ENCODE measurements around the gene ZFYVE1.
"Not testable (repeated sequence)": the region's sequence is repeated elsewhere in the genome, so short reads cannot be mapped to it uniquely, and the experiment has no call there.

DNA sequence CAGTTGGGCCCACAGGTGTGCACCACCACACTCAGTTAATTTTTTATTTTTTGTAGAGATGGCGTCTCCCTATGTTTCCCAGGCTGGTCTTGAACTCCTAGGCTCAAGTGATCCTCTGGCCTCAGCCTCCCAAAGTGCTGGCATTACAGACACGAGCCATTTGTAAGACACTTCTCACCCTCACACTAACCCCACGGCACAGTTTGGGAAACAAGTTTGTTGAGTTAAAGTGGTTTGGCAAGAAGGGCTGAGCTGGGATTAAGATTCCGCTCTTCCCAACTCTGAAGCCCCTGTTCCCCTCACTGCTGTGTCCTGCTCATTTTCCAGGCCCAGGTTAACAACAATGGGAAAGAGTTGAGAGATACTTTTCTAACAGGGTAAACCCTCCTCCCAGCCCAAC lies 65.9 kb downstream of the ZFYVE1 start:
- TF ChIP-seq, protein P1, sequence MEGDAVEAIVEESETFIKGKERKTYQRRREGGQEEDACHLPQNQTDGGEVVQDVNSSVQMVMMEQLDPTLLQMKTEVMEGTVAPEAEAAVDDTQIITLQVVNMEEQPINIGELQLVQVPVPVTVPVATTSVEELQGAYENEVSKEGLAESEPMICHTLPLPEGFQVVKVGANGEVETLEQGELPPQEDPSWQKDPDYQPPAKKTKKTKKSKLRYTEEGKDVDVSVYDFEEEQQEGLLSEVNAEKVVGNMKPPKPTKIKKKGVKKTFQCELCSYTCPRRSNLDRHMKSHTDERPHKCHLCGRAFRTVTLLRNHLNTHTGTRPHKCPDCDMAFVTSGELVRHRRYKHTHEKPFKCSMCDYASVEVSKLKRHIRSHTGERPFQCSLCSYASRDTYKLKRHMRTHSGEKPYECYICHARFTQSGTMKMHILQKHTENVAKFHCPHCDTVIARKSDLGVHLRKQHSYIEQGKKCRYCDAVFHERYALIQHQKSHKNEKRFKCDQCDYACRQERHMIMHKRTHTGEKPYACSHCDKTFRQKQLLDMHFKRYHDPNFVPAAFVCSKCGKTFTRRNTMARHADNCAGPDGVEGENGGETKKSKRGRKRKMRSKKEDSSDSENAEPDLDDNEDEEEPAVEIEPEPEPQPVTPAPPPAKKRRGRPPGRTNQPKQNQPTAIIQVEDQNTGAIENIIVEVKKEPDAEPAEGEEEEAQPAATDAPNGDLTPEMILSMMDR (IDR thresholded peaks at IDR 0.05; ENCODE audit: insufficient read depth, low read length) = not testable (repeated sequence)
- not testable (repeated sequence) for TF ChIP-seq POLR2AphosphoS5, GABPA (IDR thresholded peaks at IDR 0.05; ENCODE audit: low read depth)
- TF ChIP-seq, protein P2, sequence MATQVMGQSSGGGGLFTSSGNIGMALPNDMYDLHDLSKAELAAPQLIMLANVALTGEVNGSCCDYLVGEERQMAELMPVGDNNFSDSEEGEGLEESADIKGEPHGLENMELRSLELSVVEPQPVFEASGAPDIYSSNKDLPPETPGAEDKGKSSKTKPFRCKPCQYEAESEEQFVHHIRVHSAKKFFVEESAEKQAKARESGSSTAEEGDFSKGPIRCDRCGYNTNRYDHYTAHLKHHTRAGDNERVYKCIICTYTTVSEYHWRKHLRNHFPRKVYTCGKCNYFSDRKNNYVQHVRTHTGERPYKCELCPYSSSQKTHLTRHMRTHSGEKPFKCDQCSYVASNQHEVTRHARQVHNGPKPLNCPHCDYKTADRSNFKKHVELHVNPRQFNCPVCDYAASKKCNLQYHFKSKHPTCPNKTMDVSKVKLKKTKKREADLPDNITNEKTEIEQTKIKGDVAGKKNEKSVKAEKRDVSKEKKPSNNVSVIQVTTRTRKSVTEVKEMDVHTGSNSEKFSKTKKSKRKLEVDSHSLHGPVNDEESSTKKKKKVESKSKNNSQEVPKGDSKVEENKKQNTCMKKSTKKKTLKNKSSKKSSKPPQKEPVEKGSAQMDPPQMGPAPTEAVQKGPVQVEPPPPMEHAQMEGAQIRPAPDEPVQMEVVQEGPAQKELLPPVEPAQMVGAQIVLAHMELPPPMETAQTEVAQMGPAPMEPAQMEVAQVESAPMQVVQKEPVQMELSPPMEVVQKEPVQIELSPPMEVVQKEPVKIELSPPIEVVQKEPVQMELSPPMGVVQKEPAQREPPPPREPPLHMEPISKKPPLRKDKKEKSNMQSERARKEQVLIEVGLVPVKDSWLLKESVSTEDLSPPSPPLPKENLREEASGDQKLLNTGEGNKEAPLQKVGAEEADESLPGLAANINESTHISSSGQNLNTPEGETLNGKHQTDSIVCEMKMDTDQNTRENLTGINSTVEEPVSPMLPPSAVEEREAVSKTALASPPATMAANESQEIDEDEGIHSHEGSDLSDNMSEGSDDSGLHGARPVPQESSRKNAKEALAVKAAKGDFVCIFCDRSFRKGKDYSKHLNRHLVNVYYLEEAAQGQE (IDR thresholded peaks at IDR 0.05; ENCODE audit: insufficient replicate concordance, low read depth) = not testable (repeated sequence)

Measured in HL-60 (cell line).